HL-60 (cell line): ENCODE results near the gene NAALADL2.

ENCODE experiments used
- CTCF ChIP-seq: IDR thresholded peaks from one replicate; pipeline ENCODE4 v1.5.1; 2011; ENCODE audit warnings: low read length, control low read depth, inconsistent platforms; ENCODE audit not compliant: insufficient read depth
- GABPA ChIP-seq: IDR thresholded peaks from 2 replicates; pipeline ENCODE4 v1.6.1; 2012; ENCODE audit warnings: low read depth
- REST ChIP-seq: IDR thresholded peaks from 2 replicates; pipeline ENCODE4 v1.6.1; 2012; ENCODE audit warnings: low read depth; ENCODE audit not compliant: insufficient replicate concordance

GRCh38 chr3:175308097-175308496, 449.0 kb downstream of the NAALADL2 start:
- TF ChIP-seq CTCF (no peak), REST (no peak), GABPA (no peak)
